Neural cell (in vitro differentiated cells): ENCODE data around the gene ZNF142. TPM values are rescaled to one million over a fixed set of nuclear protein-coding genes. Genes with fewer than 3 reads are reported as not detected.

Source experiments
- H2AFZ ChIP-seq: fragments of 200-600, 300-800 bp; sonication (generic), shearing (Covaris generic); 2 replicates; pipeline ENCODE4 v1.6.0; 2014; ENCODE audit warnings: low read depth, mild to moderate bottlenecking, antibody characterized with exemption, low read length, moderate library complexity
- H3F3A ChIP-seq: fragments of 200-600 bp; shearing (Covaris generic); 2 replicates; pipeline ENCODE4 v1.6.1; 2016; ENCODE audit warnings: mild to moderate bottlenecking, moderate library complexity, mixed read lengths, antibody characterized with exemption, low read length; ENCODE audit not compliant: insufficient read depth, poor library complexity, severe bottlenecking
- H3K27ac ChIP-seq: fragments of 200-600, 300-800 bp; sonication (generic), shearing (Covaris generic); 2 replicates; pipeline ENCODE4 v1.5.1; 2014; ENCODE audit warnings: mild to moderate bottlenecking, low read length, moderate library complexity
- H3K27me3 ChIP-seq: fragments of 300-800, 200-600 bp; sonication (generic), shearing (Covaris generic); 2 replicates; pipeline ENCODE4 v1.6.0; 2014; ENCODE audit warnings: mild to moderate bottlenecking, low read depth, low read length, moderate library complexity; ENCODE audit not compliant: insufficient read depth
- H3K36me3 ChIP-seq: fragments of 300-800, 200-600 bp; sonication (generic), shearing (Covaris generic); 2 replicates; pipeline ENCODE4 v1.5.1; 2014; ENCODE audit warnings: mild to moderate bottlenecking, antibody characterized with exemption, low read length, moderate library complexity; ENCODE audit not compliant: insufficient read depth
- H3K4me2 ChIP-seq: fragments of 300-800, 200-600 bp; sonication (generic), shearing (Covaris generic); 2 replicates; pipeline ENCODE4 v1.6.0; 2014; ENCODE audit warnings: mild to moderate bottlenecking, low read length
- H3K4me3 ChIP-seq: fragments of 300-800, 200-600 bp; sonication (generic), shearing (Covaris generic); 2 replicates; pipeline ENCODE4 v1.5.1; 2014; ENCODE audit warnings: mild to moderate bottlenecking, low read length, moderate library complexity
- H3K79me2 ChIP-seq: fragments of 200-600 bp; shearing (Covaris generic); replicated peaks from 2 replicates; pipeline ENCODE4 v1.6.0; 2014; ENCODE audit warnings: mild to moderate bottlenecking, low read length, moderate library complexity; ENCODE audit not compliant: insufficient read depth
- H3K9ac ChIP-seq: fragments of 300-800, 200-600 bp; sonication (generic), shearing (Covaris generic); 2 replicates; pipeline ENCODE4 v1.6.1; 2016; ENCODE audit warnings: mild to moderate bottlenecking, low read length, mixed read lengths
- H3K9me2 ChIP-seq: fragments of 200-600 bp; shearing (Covaris generic); 2 replicates; pipeline ENCODE4 v1.6.1; 2016; ENCODE audit warnings: mild to moderate bottlenecking, low read length, mixed read lengths; ENCODE audit not compliant: insufficient read depth
- H3K9me3 ChIP-seq: fragments of 200-600, 300-800 bp; sonication (generic), shearing (Covaris generic); 2 replicates; pipeline ENCODE4 v1.6.1; 2016; ENCODE audit warnings: mild to moderate bottlenecking, mixed run types, low read length, moderate library complexity, mixed read lengths
- H4K20me1 ChIP-seq: fragments of 200-600 bp; shearing (Covaris generic); 2 replicates; pipeline ENCODE4 v1.6.1; 2016; ENCODE audit warnings: mild to moderate bottlenecking, mixed run types; ENCODE audit not compliant: insufficient read depth
- EP300 ChIP-seq: fragments of 450-650 bp; conservative IDR thresholded peaks from 2 replicates; pipeline ENCODE4 v1.6.1; 2014; ENCODE audit warnings: antibody characterized with exemption, mild to moderate bottlenecking, moderate library complexity; ENCODE audit not compliant: poor library complexity, severe bottlenecking
- EZH2 ChIP-seq: fragments of 200-600, 300-800 bp; shearing (Covaris generic), sonication (generic); IDR thresholded peaks from 2 replicates; pipeline ENCODE4 v1.6.1; 2014; ENCODE audit warnings: antibody characterized with exemption, low read length, borderline replicate concordance, mild to moderate bottlenecking; ENCODE audit not compliant: insufficient read depth, poor library complexity, severe bottlenecking
- MXI1 ChIP-seq: fragments of 450-650 bp; conservative IDR thresholded peaks from 2 replicates; pipeline ENCODE4 v1.6.1; 2014; ENCODE audit warnings: antibody characterized with exemption, mild to moderate bottlenecking; ENCODE audit not compliant: poor library complexity, severe bottlenecking
- POLR2AphosphoS5 ChIP-seq: IDR thresholded peaks from 2 replicates; pipeline ENCODE4 v1.6.1; 2012
- RAD21 ChIP-seq: fragments of 450-650 bp; conservative IDR thresholded peaks from 2 replicates; pipeline ENCODE4 v1.6.1; 2014; ENCODE audit warnings: antibody characterized with exemption, mild to moderate bottlenecking, moderate library complexity
- REST ChIP-seq: IDR thresholded peaks from 2 replicates; pipeline ENCODE4 v1.6.1; 2012; ENCODE audit warnings: borderline replicate concordance
- SMC3 ChIP-seq: fragments of 450-650 bp; conservative IDR thresholded peaks from 2 replicates; pipeline ENCODE4 v1.6.1; 2014; ENCODE audit warnings: antibody characterized with exemption, mild to moderate bottlenecking, moderate library complexity; ENCODE audit not compliant: poor library complexity
- TAF1 ChIP-seq: IDR thresholded peaks from 2 replicates; pipeline ENCODE4 v1.6.1; 2012; ENCODE audit warnings: low read depth
- polyA plus RNA-seq: library from polyadenylated mRNA; depleted of rRNA; stranded (reverse); fragments of >200 nt; gene quantifications from 2 replicates; pipeline ENCODE4 v1.2.3, GENCODE V29; 2014
- TF ChIP-seq, protein P1 (sequence below): fragments of 450-650 bp; IDR thresholded peaks from 2 replicates; pipeline ENCODE4 v1.5.1; 2014; ENCODE audit warnings: antibody characterized with exemption, mild to moderate bottlenecking, moderate library complexity; ENCODE audit not compliant: poor library complexity, severe bottlenecking

Gene ZNF142
- polyA plus RNA-seq, 1 donor from 2014 or later: 4.8 TPM

DNA sequence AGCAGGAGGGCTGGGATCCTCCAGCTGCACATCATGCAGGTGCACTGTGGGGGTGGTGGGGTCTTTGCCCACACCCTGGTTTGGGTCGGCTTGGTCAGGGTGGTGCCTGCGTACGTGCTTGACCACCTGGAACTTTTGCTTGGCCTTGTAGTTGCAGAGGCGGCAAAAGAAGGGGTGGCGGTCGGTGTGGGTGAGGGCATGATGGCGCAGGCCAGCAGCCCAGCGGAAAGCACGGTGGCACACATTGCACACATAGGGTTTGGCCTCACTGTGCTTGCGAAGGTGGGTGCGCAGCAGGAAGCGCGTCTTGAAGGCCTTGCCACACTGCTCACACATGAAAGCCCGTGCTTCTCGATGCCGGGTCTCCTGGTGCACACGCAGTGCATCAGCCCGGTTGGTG, 21.1 kb downstream of the ZNF142 start:
- Histone ChIP-seq H3K36me3 (peaks cover 5% of the 10 kb centered on the region), H3K9me3 (no peaks in the 10 kb centered on the region), H3K4me3 (no peak overlapping the region), H3K9ac (no peak overlapping the region), H3K27ac (no peak overlapping the region), H3F3A (no peaks in the 10 kb centered on the region), H3K4me2 (no peak overlapping the region), H3K27me3 (no peaks in the 10 kb centered on the region), H3K9me2 (no peaks in the 10 kb centered on the region), H4K20me1 (no peaks in the 10 kb centered on the region), H3K79me2 (no peaks in the 10 kb centered on the region), H2AFZ (no peak overlapping the region)
- TF ChIP-seq MXI1: no peak
- no peak for TF ChIP-seq POLR2AphosphoS5
- no peak for TF ChIP-seq EZH2
- TF ChIP-seq, protein P1, sequence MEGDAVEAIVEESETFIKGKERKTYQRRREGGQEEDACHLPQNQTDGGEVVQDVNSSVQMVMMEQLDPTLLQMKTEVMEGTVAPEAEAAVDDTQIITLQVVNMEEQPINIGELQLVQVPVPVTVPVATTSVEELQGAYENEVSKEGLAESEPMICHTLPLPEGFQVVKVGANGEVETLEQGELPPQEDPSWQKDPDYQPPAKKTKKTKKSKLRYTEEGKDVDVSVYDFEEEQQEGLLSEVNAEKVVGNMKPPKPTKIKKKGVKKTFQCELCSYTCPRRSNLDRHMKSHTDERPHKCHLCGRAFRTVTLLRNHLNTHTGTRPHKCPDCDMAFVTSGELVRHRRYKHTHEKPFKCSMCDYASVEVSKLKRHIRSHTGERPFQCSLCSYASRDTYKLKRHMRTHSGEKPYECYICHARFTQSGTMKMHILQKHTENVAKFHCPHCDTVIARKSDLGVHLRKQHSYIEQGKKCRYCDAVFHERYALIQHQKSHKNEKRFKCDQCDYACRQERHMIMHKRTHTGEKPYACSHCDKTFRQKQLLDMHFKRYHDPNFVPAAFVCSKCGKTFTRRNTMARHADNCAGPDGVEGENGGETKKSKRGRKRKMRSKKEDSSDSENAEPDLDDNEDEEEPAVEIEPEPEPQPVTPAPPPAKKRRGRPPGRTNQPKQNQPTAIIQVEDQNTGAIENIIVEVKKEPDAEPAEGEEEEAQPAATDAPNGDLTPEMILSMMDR: no peak
- TF ChIP-seq SMC3: no peak
- no peak for TF ChIP-seq RAD21
- no peak for TF ChIP-seq REST
- no peak for TF ChIP-seq EP300
- TF ChIP-seq TAF1: no peak

GRCh38 chr2:218635719-218636118, 23.7 kb downstream of the ZNF142 start:
- H3K27me3 ChIP-seq: no peaks in the 10 kb centered on the region
- no peaks in the 10 kb centered on the region for H3F3A ChIP-seq
- no peak overlapping the region for H2AFZ ChIP-seq
- no peaks in the 10 kb centered on the region for H3K9me2 ChIP-seq
- H3K36me3 ChIP-seq: peaks cover 5% of the 10 kb centered on the region
- H3K27ac ChIP-seq: no peak overlapping the region
- H3K9me3 ChIP-seq: no peaks in the 10 kb centered on the region
- H3K9ac ChIP-seq: no peak overlapping the region
- no peak overlapping the region for H3K4me3 ChIP-seq
- TF ChIP-seq EP300: no peak
- TF ChIP-seq, protein P1: no peak
- no peak for TF ChIP-seq REST
- TF ChIP-seq TAF1: no peak
- TF ChIP-seq SMC3: no peak
- H4K20me1 ChIP-seq: no peaks in the 10 kb centered on the region
- no peak overlapping the region for H3K4me2 ChIP-seq
- H3K79me2 ChIP-seq: no peaks in the 10 kb centered on the region
